Loucy (cell line): Measurements from ENCODE around the gene COG3.

Source experiments
- H2AFZ ChIP-seq: fragments of 200-600 bp; sonication (generic); 2 replicates; pipeline ENCODE4 v1.6.0; 2016; ENCODE audit warnings: antibody characterized with exemption, mild to moderate bottlenecking, low read length, moderate library complexity
- H3F3A ChIP-seq: fragments of 200-600 bp; 2 replicates; pipeline ENCODE4 v1.6.0; 2016; ENCODE audit warnings: antibody characterized with exemption, low read depth, mild to moderate bottlenecking
- H3K27me3 ChIP-seq: fragments of 200-600 bp; sonication (generic); 2 replicates; pipeline ENCODE4 v1.6.1; 2014; ENCODE audit warnings: low read length, mild to moderate bottlenecking; ENCODE audit not compliant: insufficient read depth, poor library complexity, severe bottlenecking
- H3K36me3 ChIP-seq: fragments of 200-600 bp; sonication (generic); 2 replicates; pipeline ENCODE4 v1.6.1; 2016; ENCODE audit warnings: low read length; ENCODE audit not compliant: insufficient read depth
- H3K4me1 ChIP-seq: fragments of 200-600 bp; sonication (generic); 2 replicates; pipeline ENCODE4 v1.5.1; 2014; ENCODE audit warnings: low read length, mild to moderate bottlenecking; ENCODE audit not compliant: insufficient read depth, poor library complexity, severe bottlenecking
- H3K4me2 ChIP-seq: fragments of 200-600 bp; sonication (generic); 2 replicates; pipeline ENCODE4 v1.6.0; 2014; ENCODE audit warnings: antibody characterized with exemption, low read length, low read depth, mild to moderate bottlenecking; ENCODE audit not compliant: poor library complexity, severe bottlenecking
- H3K4me3 ChIP-seq: fragments of 200-600 bp; sonication (generic); 2 replicates; pipeline ENCODE4 v1.5.1; 2014; ENCODE audit warnings: low read length, mild to moderate bottlenecking, mixed read lengths; ENCODE audit not compliant: poor library complexity, severe bottlenecking
- H3K79me2 ChIP-seq: fragments of 200-600 bp; sonication (generic); 2 replicates; pipeline ENCODE4 v1.6.1; 2014; ENCODE audit warnings: low read length; ENCODE audit not compliant: insufficient read depth
- H3K9ac ChIP-seq: fragments of 200-600 bp; sonication (generic); 2 replicates; pipeline ENCODE4 v1.6.0; 2014; ENCODE audit warnings: mild to moderate bottlenecking, low read depth, low read length, moderate library complexity; ENCODE audit not compliant: poor library complexity, severe bottlenecking
- H3K9me2 ChIP-seq: fragments of 200-600 bp; sonication (generic); replicated peaks from 2 replicates; pipeline ENCODE4 v1.6.1; 2016; ENCODE audit warnings: low read depth, low read length, mixed read lengths
- H3K9me3 ChIP-seq: fragments of 200-600 bp; sonication (generic); 2 replicates; pipeline ENCODE4 v1.6.1; 2014; ENCODE audit warnings: mild to moderate bottlenecking, antibody characterized with exemption, low read length, low read depth; ENCODE audit not compliant: insufficient read depth
- H4K20me1 ChIP-seq: fragments of 200-600 bp; sonication (generic); 2 replicates; pipeline ENCODE4 v1.6.0; 2014; ENCODE audit warnings: antibody characterized with exemption, low read length, mild to moderate bottlenecking; ENCODE audit not compliant: insufficient read depth, poor library complexity, severe bottlenecking
- EZH2phosphoT487 ChIP-seq: fragments of 200-600 bp; IDR thresholded peaks from 2 replicates; pipeline ENCODE4 v1.6.1; 2018; ENCODE audit warnings: antibody characterized with exemption, mild to moderate bottlenecking, moderate library complexity, borderline replicate concordance
- TF ChIP-seq, protein P1 (sequence below): fragments of 200-600 bp; sonication (generic); conservative IDR thresholded peaks from 2 replicates; pipeline ENCODE4 v1.5.1; 2014; ENCODE audit warnings: mild to moderate bottlenecking, antibody characterized with exemption, low read length

Gene COG3

DNA sequence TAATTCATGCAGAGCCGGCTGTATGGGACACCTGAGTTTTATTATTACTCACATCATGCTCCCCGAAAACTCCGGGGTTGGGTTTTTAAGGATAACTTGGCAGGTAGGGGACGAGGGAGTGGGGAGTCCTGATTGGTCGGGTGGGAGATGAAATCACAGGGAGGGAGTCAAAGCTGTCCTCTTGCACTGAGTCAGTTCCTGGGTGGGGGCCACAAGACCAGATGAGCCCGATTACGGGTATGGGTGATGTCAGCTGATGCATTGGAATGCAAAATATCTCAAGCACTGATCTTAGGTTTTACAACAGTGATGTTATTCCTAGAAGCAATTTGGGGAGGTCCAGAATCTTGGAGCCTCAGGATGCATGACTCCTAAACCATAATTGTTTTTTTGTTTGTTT, 18.6 kb upstream of the COG3 start:
- no peak overlapping the region for H3K4me2 ChIP-seq
- no peaks in the 10 kb centered on the region for H3F3A ChIP-seq
- H4K20me1 ChIP-seq, result no peaks in the 10 kb centered on the region
- no peaks in the 10 kb centered on the region for H3K36me3 ChIP-seq
- TF ChIP-seq, protein P1, sequence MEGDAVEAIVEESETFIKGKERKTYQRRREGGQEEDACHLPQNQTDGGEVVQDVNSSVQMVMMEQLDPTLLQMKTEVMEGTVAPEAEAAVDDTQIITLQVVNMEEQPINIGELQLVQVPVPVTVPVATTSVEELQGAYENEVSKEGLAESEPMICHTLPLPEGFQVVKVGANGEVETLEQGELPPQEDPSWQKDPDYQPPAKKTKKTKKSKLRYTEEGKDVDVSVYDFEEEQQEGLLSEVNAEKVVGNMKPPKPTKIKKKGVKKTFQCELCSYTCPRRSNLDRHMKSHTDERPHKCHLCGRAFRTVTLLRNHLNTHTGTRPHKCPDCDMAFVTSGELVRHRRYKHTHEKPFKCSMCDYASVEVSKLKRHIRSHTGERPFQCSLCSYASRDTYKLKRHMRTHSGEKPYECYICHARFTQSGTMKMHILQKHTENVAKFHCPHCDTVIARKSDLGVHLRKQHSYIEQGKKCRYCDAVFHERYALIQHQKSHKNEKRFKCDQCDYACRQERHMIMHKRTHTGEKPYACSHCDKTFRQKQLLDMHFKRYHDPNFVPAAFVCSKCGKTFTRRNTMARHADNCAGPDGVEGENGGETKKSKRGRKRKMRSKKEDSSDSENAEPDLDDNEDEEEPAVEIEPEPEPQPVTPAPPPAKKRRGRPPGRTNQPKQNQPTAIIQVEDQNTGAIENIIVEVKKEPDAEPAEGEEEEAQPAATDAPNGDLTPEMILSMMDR, result no peak
- no peak for TF ChIP-seq EZH2phosphoT487
- H3K27me3 ChIP-seq, result no peaks in the 10 kb centered on the region
- H3K9ac ChIP-seq, result no peak overlapping the region
- H3K9me3 ChIP-seq, result no peaks in the 10 kb centered on the region
- 0 out of 2 replicates have a peak overlapping the region, but pooled peaks have one; percentile 9 for H2AFZ ChIP-seq
- no peaks in the 10 kb centered on the region for H3K4me1 ChIP-seq
- H3K79me2 ChIP-seq, result no peaks in the 10 kb centered on the region
- H3K4me3 ChIP-seq, result no peak overlapping the region
- no peaks in the 10 kb centered on the region for H3K9me2 ChIP-seq

DNA sequence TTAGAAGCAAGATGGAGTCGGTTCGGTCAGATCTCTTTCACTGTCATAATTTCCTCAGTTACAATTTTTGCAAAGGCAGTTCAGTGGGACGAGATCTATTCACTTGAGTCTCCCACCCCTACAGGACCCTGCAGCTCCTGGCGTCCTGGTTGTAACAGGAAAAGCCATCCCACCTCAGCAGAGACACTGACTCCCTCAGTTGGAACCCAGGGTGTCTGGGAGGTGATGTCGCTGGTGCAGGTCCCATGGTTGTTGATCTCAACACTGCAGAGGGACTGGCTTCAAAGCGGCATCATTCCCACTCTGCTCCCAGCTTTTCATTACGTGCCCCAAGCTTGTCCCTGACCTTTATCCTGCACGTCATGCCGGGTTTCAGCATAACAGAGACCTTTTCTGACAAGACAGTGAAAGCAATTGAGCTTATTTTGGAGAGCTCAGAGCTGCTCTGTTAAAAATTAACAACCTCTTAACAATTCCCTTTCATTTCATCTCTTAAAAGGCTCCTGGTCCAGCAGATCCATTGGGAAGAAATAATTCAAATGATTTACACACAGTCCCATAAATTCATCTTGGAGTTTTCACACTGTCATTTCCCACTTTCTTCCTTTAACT, 17.6 kb upstream of the COG3 start:
- no peak overlapping the region for H3K9ac ChIP-seq
- no peaks in the 10 kb centered on the region for H3K9me3 ChIP-seq
- H3K4me3 ChIP-seq, result no peak overlapping the region
- H3K4me1 ChIP-seq, result no peaks in the 10 kb centered on the region
- no peaks in the 10 kb centered on the region for H3F3A ChIP-seq
- H3K27me3 ChIP-seq, result no peaks in the 10 kb centered on the region
- H4K20me1 ChIP-seq, result no peaks in the 10 kb centered on the region
- H3K4me2 ChIP-seq, result no peak overlapping the region
- H3K36me3 ChIP-seq, result no peaks in the 10 kb centered on the region
- H3K9me2 ChIP-seq, result no peaks in the 10 kb centered on the region
- TF ChIP-seq, protein P1, result no peak
- TF ChIP-seq EZH2phosphoT487, result no peak
- H3K79me2 ChIP-seq, result no peaks in the 10 kb centered on the region
- no peak overlapping the region for H2AFZ ChIP-seq

DNA sequence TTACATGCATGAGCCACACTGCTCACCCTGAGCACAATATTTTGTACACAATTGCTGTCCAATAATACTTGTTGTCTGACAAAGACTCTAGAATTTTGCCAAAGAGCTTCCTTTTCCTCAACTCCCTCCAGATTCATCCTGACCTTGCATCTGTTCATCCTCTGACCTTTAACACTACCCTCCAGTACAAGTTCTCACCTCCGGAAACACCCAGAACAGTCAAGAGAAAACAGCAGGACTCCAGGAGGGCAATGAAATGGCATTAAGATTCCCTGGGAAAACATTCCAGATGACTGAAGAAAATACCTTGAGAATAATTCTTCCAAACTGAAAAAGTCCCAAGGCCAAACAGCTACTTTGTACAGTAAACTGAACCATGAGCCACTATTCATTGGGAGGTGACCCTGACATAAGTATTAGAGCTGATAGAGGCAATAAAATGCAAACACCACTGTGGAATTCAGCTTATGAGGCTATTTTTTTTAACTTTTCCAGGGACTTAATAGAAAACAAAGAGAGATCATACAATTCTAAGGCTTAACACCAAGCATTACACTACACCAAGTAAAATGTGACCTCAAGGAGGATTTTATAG, 15.7 kb upstream of the COG3 start:
- no peak overlapping the region for H3K9ac ChIP-seq
- TF ChIP-seq, protein P1, result no peak
- TF ChIP-seq EZH2phosphoT487, result no peak
- no peaks in the 10 kb centered on the region for H3K4me1 ChIP-seq
- H3F3A ChIP-seq, result no peaks in the 10 kb centered on the region
- no peaks in the 10 kb centered on the region for H3K79me2 ChIP-seq
- no peak overlapping the region for H2AFZ ChIP-seq
- H3K4me3 ChIP-seq, result no peak overlapping the region
- H3K27me3 ChIP-seq, result no peaks in the 10 kb centered on the region
- H3K9me2 ChIP-seq, result no peaks in the 10 kb centered on the region
- no peaks in the 10 kb centered on the region for H4K20me1 ChIP-seq
- no peaks in the 10 kb centered on the region for H3K9me3 ChIP-seq
- H3K36me3 ChIP-seq, result no peaks in the 10 kb centered on the region
- no peak overlapping the region for H3K4me2 ChIP-seq
